Fibroblast of gingiva (primary cell): ENCODE measurements around the gene TRAPPC5.

Source experiments
- DNase-seq: peaks from one replicate; pipeline ENCODE4 v3.0.0-alpha.2; 2011; ENCODE audit warnings: low read depth

TRAPPC5 gene

DNA sequence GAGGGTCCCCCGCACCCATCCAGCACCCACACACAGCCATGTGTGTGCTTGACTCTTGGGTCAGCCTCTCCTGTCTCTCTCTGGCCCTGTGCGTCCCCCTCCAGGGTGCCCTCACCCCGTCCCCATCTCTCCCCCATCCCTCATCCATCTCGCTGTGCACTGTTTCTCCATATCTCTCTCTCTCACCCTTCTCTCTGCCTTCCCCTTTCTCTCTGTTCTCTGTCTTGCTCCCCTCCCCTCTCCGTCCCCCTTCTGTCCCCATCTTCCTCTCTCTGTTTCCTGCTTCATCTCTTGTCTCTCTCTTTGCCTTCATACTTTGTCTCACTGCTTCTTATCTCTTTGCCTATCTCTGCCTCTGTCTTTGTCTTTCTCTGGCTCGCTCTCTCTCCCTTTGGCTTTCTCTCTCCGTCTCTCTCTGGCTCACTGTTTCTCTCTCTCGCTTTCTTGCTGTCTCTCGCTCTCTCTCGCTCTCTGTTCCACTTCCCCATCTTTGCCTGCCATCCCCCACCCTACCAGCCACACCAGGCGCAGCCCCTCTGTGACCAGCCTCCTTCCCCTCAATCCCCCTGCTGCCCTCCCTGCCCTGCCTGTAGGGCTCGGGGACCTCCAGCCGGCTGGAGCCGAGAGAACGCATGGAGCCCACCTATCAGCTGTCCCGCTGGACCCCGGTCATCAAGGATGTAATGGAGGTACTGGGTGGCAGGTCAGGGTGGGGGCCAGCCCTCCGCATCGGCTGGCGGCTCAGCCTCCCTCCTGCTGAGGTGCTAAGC lies 34.8 kb upstream of the TRAPPC5 start:
- no peak for DNase-seq

GRCh38 chr19:7646426-7646700 lies 34.3 kb upstream of the TRAPPC5 start:
- DNase-seq: no peak

DNA sequence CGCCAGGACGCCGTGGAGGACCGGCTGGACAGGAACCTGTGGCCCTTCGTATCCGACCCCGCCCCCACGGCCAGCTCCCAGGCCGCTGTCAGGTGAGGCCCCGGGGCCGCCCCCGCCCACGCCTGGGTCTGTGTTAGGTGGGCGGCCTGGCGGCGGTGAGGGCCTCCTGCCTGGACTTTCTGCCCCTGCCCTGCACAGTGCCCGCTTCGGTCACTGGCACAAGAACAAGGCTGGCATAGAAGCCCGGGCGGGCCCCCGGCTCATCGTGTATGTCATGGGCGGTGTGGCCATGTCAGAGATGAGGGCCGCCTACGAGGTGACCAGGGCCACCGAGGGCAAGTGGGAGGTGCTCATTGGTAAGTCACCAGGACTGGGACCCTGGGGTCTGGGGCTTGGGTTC lies 33.5 kb upstream of the TRAPPC5 start:
- no peak for DNase-seq

DNA sequence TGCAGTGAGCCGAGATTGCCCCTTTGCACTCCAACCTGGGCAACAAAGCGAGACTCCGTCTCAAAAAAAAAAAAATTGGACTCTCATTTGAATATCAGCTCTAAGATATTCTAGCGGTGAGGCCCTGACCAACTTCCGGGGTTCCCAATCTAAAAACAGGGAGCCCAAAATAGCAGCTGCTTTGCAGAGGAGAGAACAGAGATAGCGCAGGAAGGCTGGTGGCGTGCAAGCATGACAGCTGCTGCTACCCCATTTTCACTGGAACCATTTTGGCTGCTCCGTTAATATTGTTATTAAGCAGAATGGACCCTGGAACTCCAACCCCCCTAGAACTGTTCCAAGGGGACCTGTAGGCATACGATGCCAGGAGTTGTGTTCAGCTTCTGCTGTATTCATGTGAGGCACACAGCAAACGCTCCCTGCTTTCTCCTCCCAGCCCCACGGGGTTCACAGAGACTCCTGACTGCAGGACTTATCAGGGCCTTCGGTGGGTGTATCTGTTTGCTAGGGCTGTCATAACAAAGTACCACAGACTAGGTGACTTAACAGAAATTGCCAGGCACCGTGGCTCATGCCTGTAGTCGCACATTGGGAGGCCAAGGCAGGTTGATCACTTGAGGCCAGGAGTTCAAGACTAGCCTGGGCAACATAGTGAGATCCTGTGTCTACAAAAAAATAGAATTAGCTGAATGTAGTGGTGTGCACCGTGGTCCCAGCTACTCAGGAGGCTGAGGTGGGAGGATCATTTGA lies 32.2 kb upstream of the TRAPPC5 start:
- no peak for DNase-seq

- DNase-seq: no peak
Measured at GRCh38 chr19:7650148-7650547, 30.5 kb upstream of the TRAPPC5 start.

DNA sequence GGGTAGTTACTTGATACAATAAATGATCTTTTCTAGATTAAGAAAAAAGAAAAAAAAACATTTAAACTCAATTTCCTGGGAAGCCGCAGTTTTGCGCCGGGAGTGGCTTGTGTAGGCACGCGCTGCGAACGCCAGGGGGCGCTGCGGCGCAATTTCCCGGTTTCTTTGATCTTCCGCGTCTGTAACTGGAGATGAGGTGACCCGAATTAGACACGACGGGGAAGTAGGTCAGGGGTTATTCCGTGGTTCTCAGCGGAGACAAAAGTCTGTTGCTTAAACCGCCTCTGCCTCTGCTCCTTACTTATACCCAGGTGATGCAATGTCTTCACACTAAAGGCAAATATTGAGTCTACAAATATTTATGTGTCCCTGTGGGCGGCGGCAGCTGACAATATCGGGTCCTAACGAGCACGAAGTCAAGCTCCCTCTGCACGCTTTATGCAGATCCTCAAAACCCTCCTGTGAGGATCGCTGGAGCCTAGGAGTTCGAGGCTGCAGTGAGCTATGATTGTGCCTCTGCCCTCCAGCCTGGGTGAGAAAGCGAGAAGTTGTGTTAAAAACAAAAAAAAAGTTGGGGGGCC lies 28.5 kb upstream of the TRAPPC5 start:
- DNase-seq: peak; percentile 83

DNA sequence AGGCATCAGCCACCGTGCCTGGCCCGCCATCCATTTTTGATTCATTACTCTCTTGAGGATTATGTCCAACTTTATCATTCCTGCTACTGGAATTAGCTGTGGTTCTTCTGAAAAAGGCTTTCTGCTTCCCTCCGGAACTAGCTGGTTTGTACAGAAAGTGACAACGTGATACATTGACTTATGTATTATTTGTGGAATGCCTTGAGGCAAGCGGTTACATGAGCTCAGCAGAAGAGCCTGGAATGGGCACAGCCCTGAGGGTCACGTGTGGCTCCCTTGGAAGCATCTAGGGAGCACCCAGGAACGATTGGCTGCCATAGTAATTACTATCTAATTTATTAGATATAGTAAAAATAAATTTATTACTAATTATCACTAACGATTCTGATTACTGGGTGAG lies 26.2 kb upstream of the TRAPPC5 start:
- no peak for DNase-seq

GRCh38 chr19:7655581-7655980 lies 25.1 kb upstream of the TRAPPC5 start:
- DNase-seq: no peak

- peak; percentile 39 for DNase-seq
Measured at GRCh38 chr19:7657131-7657751, 23.4 kb upstream of the TRAPPC5 start.

DNA sequence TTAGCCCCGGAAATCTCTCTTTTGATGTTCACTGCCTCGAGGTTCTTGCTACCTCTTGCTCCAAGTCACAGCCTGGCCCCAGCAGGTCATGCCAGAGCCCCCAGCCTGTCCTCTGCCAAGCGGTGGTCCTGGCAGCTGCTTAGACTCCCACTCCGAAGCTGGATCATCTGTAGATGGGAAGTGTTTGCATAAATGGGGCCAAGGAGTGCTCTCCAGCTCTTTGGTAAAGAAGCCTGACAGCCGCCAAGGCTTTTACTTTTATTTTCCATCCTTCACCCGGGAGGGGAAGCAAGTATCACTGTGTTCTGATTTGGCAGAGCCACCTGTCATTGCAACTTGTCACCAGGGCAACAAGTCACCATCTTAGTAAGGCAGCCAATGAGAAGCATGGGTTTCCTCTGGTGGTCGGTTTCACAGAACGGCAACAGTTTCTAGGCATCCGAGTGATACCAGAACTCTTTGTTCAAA lies 22.4 kb upstream of the TRAPPC5 start:
- no peak for DNase-seq

GRCh38 chr19:7661744-7662538 lies 18.7 kb upstream of the TRAPPC5 start:
- DNase-seq: no peak

- DNase-seq: no peak
Measured at GRCh38 chr19:7662657-7663056, 18.0 kb upstream of the TRAPPC5 start.

GRCh38 chr19:7663706-7664105 lies 16.9 kb upstream of the TRAPPC5 start:
- DNase-seq: no peak

- DNase-seq: peak; percentile 87
Measured at GRCh38 chr19:7665076-7665475, 15.6 kb upstream of the TRAPPC5 start.

- no peak for DNase-seq
Measured at GRCh38 chr19:7668842-7669241, 11.8 kb upstream of the TRAPPC5 start, which contains the start of gene RETN. Gene RETN (plus strand): TSS chr19:7669049. CDS start chr19:7669327, 278 bp downstream.

DNA sequence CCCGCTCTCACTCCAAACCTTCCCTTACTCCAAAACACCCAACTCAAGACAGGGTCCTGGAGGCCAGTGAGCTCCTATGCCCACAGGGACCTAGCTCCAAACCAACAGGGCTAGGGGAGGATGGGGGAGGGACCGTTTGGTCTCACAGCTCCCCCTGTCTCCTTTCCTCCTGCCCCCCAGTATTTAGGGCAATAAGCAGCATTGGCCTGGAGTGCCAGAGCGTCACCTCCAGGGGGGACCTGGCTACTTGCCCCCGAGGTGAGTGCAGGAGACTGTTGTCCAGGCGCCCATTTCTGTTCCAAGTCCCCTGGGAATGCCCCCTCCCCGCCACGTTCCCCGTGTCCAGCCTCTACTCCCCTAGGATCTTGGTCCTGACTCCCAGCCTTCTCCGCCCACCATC lies 11.0 kb upstream of the TRAPPC5 start:
- no peak for DNase-seq

DNA sequence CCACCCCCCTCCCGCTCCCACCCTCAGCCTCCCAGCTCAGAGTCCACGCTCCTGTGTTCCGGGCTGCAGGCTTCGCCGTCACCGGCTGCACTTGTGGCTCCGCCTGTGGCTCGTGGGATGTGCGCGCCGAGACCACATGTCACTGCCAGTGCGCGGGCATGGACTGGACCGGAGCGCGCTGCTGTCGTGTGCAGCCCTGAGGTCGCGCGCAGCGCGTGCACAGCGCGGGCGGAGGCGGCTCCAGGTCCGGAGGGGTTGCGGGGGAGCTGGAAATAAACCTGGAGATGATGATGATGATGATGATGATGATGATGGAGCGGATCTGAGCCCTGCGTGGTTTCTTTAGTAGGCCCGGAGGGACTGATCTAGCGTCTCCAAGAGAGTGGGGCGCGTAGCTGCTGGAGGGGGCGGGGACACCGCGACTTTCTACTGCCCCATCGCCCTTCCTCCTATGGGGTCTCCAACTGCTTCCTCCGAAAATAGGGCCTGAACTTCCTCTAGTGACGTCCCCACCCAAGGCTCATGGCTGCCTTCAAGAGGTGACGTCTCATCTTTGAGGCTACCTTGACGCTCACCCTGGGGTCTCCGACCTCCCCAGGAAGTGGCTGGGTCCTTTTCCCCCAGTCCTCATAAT lies 10.4 kb upstream of the TRAPPC5 start:
- DNase-seq: no peak

DNA sequence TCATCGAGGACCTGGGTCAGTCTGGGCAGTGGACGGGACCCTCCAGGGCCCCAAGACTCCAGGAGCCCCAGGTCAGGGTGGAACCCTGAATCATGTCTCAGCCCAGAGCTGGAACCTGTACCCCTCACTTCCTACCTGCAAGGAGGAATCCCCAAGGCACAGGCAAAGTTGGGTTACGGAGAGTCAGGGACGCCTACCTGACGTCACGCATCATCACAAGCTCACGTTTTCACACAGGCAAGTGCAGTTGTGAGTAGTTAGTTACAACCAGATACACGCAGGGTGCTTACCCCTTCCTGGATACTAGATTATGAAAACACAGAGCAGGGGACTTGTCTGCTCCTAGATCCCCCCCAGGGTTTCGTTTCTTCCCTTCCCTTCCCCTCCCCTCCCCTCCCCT lies 9.8 kb upstream of the TRAPPC5 start:
- no peak for DNase-seq

- DNase-seq: no peak
Measured at GRCh38 chr19:7672522-7672921, 8.1 kb upstream of the TRAPPC5 start.

DNA sequence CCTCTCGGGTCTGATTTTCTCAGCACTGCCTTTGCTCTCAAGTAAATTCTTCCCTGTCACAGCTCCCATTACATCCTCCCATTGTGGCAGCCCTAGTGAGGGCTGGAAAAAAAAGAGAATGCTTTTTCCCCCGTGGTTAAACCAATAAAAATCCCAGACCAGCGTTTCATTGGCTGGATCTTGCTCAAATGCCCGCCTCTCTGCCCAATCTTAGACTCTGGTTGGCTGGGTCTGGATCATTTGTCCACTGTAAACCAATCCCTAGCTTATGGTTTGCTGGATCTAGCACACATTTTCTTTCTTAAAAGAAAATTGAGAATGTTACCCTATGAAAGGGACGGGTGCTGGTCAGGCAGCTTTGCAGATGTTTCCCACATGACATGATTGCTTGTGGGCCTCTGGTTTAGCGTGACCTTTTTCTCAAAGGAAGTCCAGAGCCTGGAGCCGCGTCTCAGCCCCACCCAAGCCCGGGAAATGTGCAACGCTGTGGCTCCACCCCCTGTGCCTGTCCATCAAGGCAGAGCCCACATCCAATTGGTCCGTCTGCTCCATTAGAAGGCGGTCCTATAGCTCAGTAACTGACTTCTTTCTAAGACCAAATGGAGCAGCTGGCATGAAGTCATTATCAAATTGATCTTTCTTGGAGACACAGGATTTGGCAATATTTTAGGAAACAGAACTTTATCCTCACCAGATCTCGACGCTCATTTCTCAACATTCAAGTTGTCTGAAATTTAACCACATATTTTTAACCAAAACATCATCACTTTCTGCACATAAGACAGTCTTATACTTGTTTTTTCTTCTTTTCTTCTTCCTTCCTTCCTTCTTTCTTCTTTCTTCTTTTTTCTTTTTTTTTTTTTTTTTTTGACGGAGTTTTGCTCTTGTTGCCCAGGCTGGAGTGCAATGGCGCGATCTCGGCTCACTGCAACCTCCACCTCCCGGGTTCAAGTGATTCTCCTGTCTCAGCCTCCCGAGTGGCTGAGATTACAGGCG lies 6.3 kb upstream of the TRAPPC5 start:
- peak; percentile 88 for DNase-seq
